Activated T-cell treated with anti-CD3 and anti-CD28 coated beads for 1 hour (primary cell): ENCODE results near the gene CLTCL1.

ENCODE experiments used
- DNase-seq: peaks from one replicate; pipeline ENCODE4 v3.0.0-alpha.2; 2020; ENCODE audit warnings: low read depth

The CLTCL1 gene

DNA sequence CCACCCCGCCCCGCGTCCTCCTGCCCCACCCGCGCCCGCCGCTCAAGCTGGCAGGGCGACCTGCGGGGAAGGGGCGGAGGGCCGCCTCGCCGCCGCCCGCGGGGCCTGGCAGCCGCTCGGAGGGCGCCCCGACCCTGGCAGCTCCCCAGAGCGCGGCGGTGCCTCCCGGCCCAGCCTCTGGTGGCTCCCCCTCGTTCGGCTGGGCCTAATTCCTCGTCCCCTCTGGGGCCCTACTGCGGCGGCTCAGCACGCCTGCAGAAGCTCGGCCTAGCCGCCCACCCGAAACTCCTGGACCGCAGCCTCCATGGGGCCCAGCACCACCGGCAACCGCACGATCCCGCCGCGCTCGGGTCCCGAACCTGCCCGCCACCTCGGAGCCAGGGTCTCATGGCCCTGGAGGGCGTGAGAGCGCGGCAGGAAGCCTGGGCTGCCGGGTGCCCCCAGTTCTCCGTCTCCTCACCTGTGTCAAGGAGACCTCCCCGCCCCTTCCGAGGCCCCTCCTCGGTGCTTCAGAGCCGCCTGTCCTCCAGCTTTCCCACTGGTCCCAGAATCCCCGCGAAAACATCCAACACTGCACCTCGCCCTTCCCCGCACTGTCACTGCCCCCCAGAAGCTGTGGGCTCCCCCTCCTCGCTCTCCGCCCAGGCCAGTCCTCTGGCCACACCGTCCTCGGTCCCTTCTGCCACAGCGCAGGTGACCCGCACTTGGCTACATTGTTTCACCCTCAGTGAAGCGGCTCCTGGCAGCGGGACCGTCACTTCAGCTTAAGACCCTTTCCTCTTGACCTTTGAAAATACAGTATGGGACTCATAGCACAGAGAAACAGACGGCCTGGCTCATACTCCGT lies 140.8 kb downstream of the CLTCL1 start:
- DNase-seq: no peak

GRCh38 chr22:19149991-19150390 lies 141.5 kb downstream of the CLTCL1 start, which contains the start of gene GSC2:
TSS of gene GSC2 (minus strand) at chr22:19150292. CDS start at chr22:19150283, 9 bp downstream.
- DNase-seq: no peak

GRCh38 chr22:19149047-19149883 lies 142.3 kb downstream of the CLTCL1 start:
- DNase-seq: no peak

DNA sequence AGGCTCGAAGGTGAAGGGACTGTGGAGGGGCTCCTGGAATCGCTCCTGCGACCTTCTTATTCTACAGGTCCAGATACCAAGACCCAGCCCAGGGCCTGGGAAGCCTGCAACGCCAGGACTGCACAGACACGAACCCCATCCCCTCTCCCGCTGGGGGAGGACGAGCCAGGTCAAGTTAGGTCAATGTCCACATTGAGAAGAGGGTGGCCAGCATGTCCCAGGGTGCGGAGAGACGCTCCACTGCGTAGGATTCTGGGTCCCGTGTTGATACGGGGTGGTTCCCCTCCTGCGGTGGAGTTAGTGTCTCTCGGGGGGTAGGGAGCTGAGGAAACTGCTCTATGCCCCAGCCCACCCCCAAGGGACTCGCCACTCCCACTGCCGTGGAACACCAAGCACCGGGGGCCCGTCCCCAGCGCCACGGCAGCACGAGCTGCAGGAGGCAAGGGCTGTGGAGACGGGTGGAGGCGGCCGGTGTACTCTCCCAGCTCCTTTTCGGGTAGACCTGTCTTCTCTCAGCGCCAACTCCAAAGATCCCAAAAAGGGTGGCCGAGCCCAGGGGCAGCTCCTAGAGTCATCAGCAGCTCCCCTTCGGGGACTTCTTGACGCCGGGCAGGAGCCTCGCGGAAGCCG lies 143.0 kb downstream of the CLTCL1 start:
- DNase-seq: no peak

DNA sequence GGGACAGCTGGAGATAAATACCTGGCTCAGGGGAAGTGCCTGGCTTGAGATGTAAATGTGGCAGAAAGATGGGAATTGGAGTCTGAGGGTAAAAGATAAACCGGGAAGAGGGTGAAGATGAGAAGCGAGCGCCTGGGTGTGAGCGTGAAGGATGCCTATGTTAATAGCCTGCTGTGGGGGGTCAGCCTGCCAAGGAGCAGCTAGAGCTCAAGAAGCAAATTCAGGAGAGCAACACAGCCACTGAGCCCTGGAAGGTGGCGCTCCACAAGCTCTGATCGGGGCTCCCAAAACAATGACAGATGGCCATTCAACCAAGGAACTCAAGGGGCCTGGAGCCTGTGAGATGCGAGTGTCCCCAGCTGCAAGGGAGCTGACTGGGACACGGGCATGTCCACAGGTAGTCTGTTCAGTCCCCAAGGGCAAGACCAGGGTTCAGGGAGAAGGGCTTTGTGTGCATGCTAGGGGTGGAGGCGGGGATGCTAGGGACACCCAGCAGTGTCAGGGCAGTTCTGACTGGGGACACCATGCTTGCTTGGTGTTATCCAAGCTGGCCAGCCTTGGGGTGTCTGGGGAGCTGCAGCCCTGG lies 144.2 kb downstream of the CLTCL1 start:
- no peak for DNase-seq

DNA sequence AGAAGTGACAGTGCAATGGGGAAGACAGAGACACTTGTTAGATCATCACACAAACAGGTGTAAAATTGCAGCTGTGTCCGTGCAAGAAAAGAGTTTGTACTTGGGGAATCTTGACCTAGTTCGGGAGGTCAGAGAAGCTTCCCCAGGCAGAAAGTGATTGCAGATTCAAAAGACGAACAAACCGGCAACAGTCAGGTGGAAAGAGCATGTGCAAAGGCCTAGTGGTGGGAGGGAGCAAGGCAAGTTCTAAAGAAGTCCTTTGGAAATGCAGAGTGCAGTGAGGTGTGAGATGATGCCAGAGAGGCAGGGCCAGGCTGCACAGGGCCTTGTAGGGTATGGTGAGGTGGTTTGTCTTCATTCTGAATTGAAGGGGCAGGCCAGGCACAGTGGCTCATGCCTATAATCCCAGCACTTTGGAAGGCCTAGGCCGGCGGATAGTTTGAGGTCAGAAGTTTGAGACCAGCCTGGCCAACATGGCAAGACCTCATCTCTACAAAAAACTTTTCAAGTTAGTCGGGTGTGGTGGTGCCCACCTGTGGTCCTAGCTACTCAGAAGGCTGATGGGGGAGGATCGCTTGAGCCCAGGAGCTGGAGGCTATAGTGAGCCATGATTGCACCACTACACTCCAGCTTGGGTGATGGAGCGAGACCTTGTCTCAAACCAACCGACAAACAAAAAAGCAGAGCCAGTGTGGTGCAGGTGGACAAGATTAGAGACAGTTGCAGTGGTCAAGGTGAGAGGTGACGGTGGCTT lies 145.1 kb downstream of the CLTCL1 start:
- DNase-seq: no peak

GRCh38 chr22:19143967-19144400 lies 147.5 kb downstream of the CLTCL1 start:
- no peak for DNase-seq

GRCh38 chr22:19143212-19143611 lies 148.3 kb downstream of the CLTCL1 start:
- DNase-seq: no peak

GRCh38 chr22:19142394-19142793 lies 149.1 kb downstream of the CLTCL1 start:
- DNase-seq: no peak

DNA sequence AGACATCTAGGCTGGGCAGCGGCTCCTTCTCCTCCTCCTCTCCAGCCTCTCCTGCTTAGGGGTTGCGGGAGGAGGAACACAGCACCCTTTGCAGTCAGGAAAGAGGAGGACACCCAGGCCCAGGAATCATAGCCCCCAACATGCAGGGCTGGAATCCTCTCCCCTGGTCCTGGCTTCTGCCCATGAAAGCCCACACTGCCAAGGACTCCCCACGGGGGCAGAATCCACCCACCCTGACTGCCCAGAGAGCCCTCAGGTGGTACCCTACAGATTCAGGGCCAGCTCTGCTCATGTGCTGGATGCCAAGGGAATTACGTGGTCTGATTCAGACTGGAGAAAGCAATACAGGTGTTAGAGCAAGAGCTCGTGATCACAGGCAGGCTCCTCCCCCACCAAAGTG lies 151.5 kb downstream of the CLTCL1 start:
- no peak for DNase-seq

DNA sequence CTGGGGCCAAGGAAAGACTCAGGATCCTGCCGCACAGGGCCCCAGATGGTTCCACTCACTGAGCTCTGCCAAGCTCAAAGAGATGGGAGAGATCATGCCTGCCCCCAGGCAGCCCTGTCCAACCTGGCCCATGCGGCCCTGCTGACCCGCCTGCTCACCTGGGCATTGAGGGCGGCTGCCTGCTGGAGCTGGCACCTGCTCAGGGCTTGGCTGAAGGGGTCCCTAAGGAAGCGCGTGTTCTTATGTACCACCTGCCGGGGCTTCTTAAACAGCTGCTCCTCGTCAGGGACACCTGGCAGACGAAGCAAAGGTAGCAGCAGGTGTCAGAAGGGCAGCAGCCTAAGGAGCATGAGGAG lies 152.5 kb downstream of the CLTCL1 start:
- no peak for DNase-seq

- DNase-seq: no peak
Measured at GRCh38 chr22:19138217-19139000, 153.1 kb downstream of the CLTCL1 start.

DNA sequence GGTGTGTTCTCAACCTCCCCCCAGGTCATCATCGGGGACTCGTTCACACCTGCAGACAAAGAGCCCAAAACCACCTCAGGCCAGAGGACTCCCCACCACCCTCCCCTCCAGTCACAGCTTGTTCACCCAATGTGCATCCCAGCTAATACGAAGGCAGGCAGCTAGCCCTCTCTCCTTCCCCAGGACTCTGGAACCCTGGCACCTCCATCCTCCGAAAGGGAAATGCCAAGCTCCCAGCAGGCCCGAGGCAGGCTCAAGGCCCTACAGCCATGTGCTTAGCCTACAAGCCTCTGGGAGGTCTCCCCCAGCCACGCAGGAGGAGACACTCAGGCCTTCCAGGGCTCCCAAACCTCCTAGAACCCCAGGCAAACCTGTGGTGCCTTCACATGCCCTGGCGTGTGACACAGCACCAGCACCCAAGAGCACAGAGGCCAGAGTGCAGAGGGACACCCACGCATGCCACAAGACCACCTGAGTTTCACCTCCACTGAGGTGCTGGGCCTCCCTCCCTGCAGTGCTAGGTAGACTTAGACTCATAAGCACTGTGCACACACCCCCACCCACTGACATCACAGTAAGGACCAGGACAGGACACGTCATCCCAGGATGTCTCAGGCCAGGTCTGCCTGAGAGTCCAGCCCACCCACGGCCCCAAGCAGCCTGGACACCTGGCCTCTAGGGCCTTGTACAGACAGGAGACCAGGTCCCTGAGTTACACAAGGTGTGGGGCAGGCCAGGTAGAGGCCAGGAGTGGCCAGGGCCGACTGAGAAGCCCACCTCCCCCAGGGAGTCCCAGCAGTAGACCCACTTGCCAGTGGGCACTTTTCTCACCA lies 153.9 kb downstream of the CLTCL1 start:
- no peak for DNase-seq

GRCh38 chr22:19136915-19137314 lies 154.6 kb downstream of the CLTCL1 start:
- DNase-seq: no peak

GRCh38 chr22:19134874-19135273 lies 156.6 kb downstream of the CLTCL1 start:
- no peak for DNase-seq

GRCh38 chr22:19134176-19134831 lies 157.2 kb downstream of the CLTCL1 start:
- no peak for DNase-seq

GRCh38 chr22:19133561-19133960 lies 158.0 kb downstream of the CLTCL1 start:
- DNase-seq: no peak

GRCh38 chr22:19132693-19133400 lies 158.7 kb downstream of the CLTCL1 start:
- DNase-seq: no peak

GRCh38 chr22:19132153-19132552 lies 159.4 kb downstream of the CLTCL1 start:
- no peak for DNase-seq
